ENCODE measurements around the gene AHSG. TPM values are rescaled to one million over a fixed set of nuclear protein-coding genes. Genes with fewer than 3 reads are reported as not detected.

The AHSG gene
- polyA plus RNA-seq, 6 donors from 2014 or later, result not detected

Other genes with a start within 250 kb of the AHSG start
- gene CRYGS, start 68.7 kb upstream of the AHSG start, polyA plus RNA-seq (ENCODE audit: low read depth in 6 of 6), result not detected
- 10 to 100 TPM; 12.0 to 32.7 (median 19.7) TPM for gene TBCCD1, start 45.7 kb upstream of the AHSG start, polyA plus RNA-seq (ENCODE audit: low read depth in 6 of 6)
- gene DNAJB11, start 42.3 kb upstream of the AHSG start, polyA plus RNA-seq (ENCODE audit: low read depth in 6 of 6), result 10 to 100 TPM; 31.3 to 41.1 (median 37.7) TPM
- gene FETUB, start 27.3 kb downstream of the AHSG start, polyA plus RNA-seq (ENCODE audit: low read depth in 6 of 6), result not detected
- not detected for gene HRG, start 53.0 kb downstream of the AHSG start, polyA plus RNA-seq (ENCODE audit: low read depth in 6 of 6)
- gene KNG1, start 104.3 kb downstream of the AHSG start, polyA plus RNA-seq (ENCODE audit: low read depth in 6 of 6), result not detected
- gene EIF4A2, start 170.5 kb downstream of the AHSG start, polyA plus RNA-seq (ENCODE audit: low read depth in 6 of 6), result 100 to 1,000 TPM; 194 to 296 (median 243) TPM
- 10 to 100 TPM; 22.2 to 34.4 (median 25.0) TPM for gene RFC4, start 193.4 kb downstream of the AHSG start, polyA plus RNA-seq (ENCODE audit: low read depth in 6 of 6)
- gene ADIPOQ, start 229.7 kb downstream of the AHSG start, polyA plus RNA-seq (ENCODE audit: low read depth in 6 of 6), result not detected

Data from naive B cell (primary cell).